Lung microvascular endothelial cell (primary cell): Measurements from ENCODE around the gene NCKAP5. TPM values are rescaled to one million over a fixed set of nuclear protein-coding genes. Genes with fewer than 3 reads are reported as not detected.

Experiments
- DNase-seq, 2 donors: peaks; one replicate each; pipeline versions ENCODE4 v3.0.0 to v3.0.0-alpha.2; 2010; ENCODE audit warnings: low read depth in 2 of 2
- total RNA-seq: library from RNA; depleted of rRNA; stranded (reverse); fragments of >200 nt; gene quantifications from 2 replicates; pipeline ENCODE4 v1.2.1, GENCODE V29; 2014

Gene NCKAP5
- total RNA-seq, 1 donor from 2014 or later, result under 0.01 TPM

GRCh38 chr2:132671151-132671835 lies 897.0 kb downstream of the NCKAP5 start:
- DNase-seq, result peak in 1 of 2 donors; percentile 58

GRCh38 chr2:132670496-132671150 lies 897.6 kb downstream of the NCKAP5 start:
- DNase-seq, result no peak

GRCh38 chr2:132669908-132670495 lies 898.3 kb downstream of the NCKAP5 start, which contains the start of gene LYPD1:
Gene LYPD1 (minus strand): TSS chr2:132670205. CDS start chr2:132669932, 273 bp downstream.
- DNase-seq, result no peak

- no peak for DNase-seq
Measured at GRCh38 chr2:132668987-132669907, 899.0 kb downstream of the NCKAP5 start.

GRCh38 chr2:132668189-132668823 lies 900.0 kb downstream of the NCKAP5 start:
- no peak for DNase-seq

- DNase-seq, result no peak
Measured at GRCh38 chr2:132667706-132668105, 900.6 kb downstream of the NCKAP5 start.

- no peak for DNase-seq
Measured at GRCh38 chr2:132665401-132666140, 902.7 kb downstream of the NCKAP5 start.

GRCh38 chr2:132664096-132664495 lies 904.2 kb downstream of the NCKAP5 start:
- DNase-seq, result no peak

- no peak for DNase-seq
Measured at GRCh38 chr2:132662732-132663131, 905.5 kb downstream of the NCKAP5 start.

GRCh38 chr2:132659331-132659730 lies 908.9 kb downstream of the NCKAP5 start:
- DNase-seq, result no peak

- no peak for DNase-seq
Measured at GRCh38 chr2:132656266-132656975, 911.8 kb downstream of the NCKAP5 start.

GRCh38 chr2:132654968-132655367 lies 913.3 kb downstream of the NCKAP5 start:
- no peak for DNase-seq

- DNase-seq, result no peak
Measured at GRCh38 chr2:132654335-132654734, 913.9 kb downstream of the NCKAP5 start.

GRCh38 chr2:132652474-132652873 lies 915.8 kb downstream of the NCKAP5 start:
- DNase-seq, result no peak

GRCh38 chr2:132651115-132652045 lies 916.9 kb downstream of the NCKAP5 start:
- DNase-seq, result peak in 1 of 2 donors; percentile 52

- no peak for DNase-seq
Measured at GRCh38 chr2:132646540-132647108, 921.6 kb downstream of the NCKAP5 start.

GRCh38 chr2:132645722-132646539 lies 922.3 kb downstream of the NCKAP5 start:
- no peak for DNase-seq
